Fibroblast of lung (primary cell): ENCODE measurements around the gene NHLH2. TPM values are rescaled to one million over a fixed set of nuclear protein-coding genes. Genes with fewer than 3 reads are reported as not detected.

ENCODE experiments used
- DNase-seq, 2 donors: peaks; one replicate each; pipeline versions ENCODE4 v3.0.0 to v3.0.0-alpha.2; 2010; ENCODE audit warnings: low read depth in 2 of 2
- H2AFZ ChIP-seq: 2 replicates; pipeline ENCODE4 v1.5.1; 2012; ENCODE audit warnings: low read length, control low read depth, inconsistent platforms
- H3K27ac ChIP-seq: 2 replicates; pipeline ENCODE4 v1.5.1; 2011; ENCODE audit warnings: low read length, control low read depth; ENCODE audit not compliant: insufficient read depth
- H3K27me3 ChIP-seq: 2 replicates; pipeline ENCODE4 v1.5.1; 2011; ENCODE audit warnings: mild to moderate bottlenecking, low read length; ENCODE audit not compliant: control insufficient read depth, insufficient read depth
- H3K36me3 ChIP-seq: 2 replicates; pipeline ENCODE4 v1.5.1; 2011; ENCODE audit warnings: low read length; ENCODE audit not compliant: control insufficient read depth, insufficient read depth
- H3K4me1 ChIP-seq: 2 replicates; pipeline ENCODE4 v1.5.1; 2011; ENCODE audit warnings: low read length; ENCODE audit not compliant: control insufficient read depth, insufficient read depth; ENCODE audit errors: extremely low read depth
- H3K4me2 ChIP-seq: 2 replicates; pipeline ENCODE4 v1.5.1; 2011; ENCODE audit warnings: low read length, control low read depth; ENCODE audit not compliant: insufficient read depth; ENCODE audit errors: extremely low read depth
- H3K4me3 ChIP-seq, 4 experiments: fragments of 200-600 bp in 1 of 4; sonication (generic) in 1 of 4; replicated peaks in 1 of 4; 2 replicates each; pipeline ENCODE4 v1.5.1; 2011 to 2016; ENCODE audit warnings: low read length in 4 of 4, low read depth in 3 of 4, mild to moderate bottlenecking in 3 of 4, control low read depth in 2 of 4, inconsistent platforms in 1 of 4, mixed read lengths in 1 of 4; ENCODE audit not compliant: insufficient read depth in 1 of 4; ENCODE audit errors: control extremely low read depth in 1 of 4
- H3K79me2 ChIP-seq: 2 replicates; pipeline ENCODE4 v1.5.1; 2012; ENCODE audit warnings: mild to moderate bottlenecking, low read length, inconsistent platforms; ENCODE audit not compliant: control insufficient read depth, insufficient read depth
- H3K9ac ChIP-seq: 2 replicates; pipeline ENCODE4 v1.5.1; 2011; ENCODE audit warnings: mild to moderate bottlenecking, low read length, control low read depth; ENCODE audit not compliant: insufficient read depth
- H3K9me3 ChIP-seq: 2 replicates; pipeline ENCODE4 v1.5.1; 2012; ENCODE audit warnings: low read depth, low read length; ENCODE audit not compliant: control insufficient read depth, insufficient read depth
- H4K20me1 ChIP-seq: 2 replicates; pipeline ENCODE4 v1.5.1; 2011; ENCODE audit warnings: low read length; ENCODE audit not compliant: control insufficient read depth, insufficient read depth; ENCODE audit errors: extremely low read depth
- EZH2 ChIP-seq: IDR thresholded peaks from 2 replicates; pipeline ENCODE4 v1.5.1; 2012; ENCODE audit warnings: low read length, control low read depth, mild to moderate bottlenecking; ENCODE audit errors: missing control alignments
- polyA plus RNA-seq, 2 donors: library from polyadenylated mRNA; depleted of rRNA in 1 of 2; stranded (reverse) in 1 of 2; unstranded in 1 of 2; fragments of >200 nt; gene quantifications; 2 replicates each; pipeline ENCODE4 v1.2.1, GENCODE V29; 2011 to 2012; ENCODE audit warnings: missing spikeins in 1 of 2
- total RNA-seq: library from RNA; depleted of rRNA; stranded (reverse); fragments of >200 nt; gene quantifications from 2 replicates; pipeline ENCODE4 v1.2.1, GENCODE V29; 2014
- TF ChIP-seq, protein P1 (sequence below), 2 donors: IDR thresholded peaks in 1 of 2; conservative IDR thresholded peaks in 1 of 2; 1 replicate in 1 of 2; 2 replicates in 1 of 2; pipeline ENCODE4 v1.5.1; 2011 to 2012; ENCODE audit warnings: low read length in 2 of 2, control low read depth in 1 of 2, inconsistent platforms in 1 of 2, low read depth in 1 of 2, mild to moderate bottlenecking in 1 of 2

The NHLH2 gene
- total and polyA plus RNA-seq, 2 donors (not counting 1 experiment from before 2014, with no cell fraction given): not detected

DNA sequence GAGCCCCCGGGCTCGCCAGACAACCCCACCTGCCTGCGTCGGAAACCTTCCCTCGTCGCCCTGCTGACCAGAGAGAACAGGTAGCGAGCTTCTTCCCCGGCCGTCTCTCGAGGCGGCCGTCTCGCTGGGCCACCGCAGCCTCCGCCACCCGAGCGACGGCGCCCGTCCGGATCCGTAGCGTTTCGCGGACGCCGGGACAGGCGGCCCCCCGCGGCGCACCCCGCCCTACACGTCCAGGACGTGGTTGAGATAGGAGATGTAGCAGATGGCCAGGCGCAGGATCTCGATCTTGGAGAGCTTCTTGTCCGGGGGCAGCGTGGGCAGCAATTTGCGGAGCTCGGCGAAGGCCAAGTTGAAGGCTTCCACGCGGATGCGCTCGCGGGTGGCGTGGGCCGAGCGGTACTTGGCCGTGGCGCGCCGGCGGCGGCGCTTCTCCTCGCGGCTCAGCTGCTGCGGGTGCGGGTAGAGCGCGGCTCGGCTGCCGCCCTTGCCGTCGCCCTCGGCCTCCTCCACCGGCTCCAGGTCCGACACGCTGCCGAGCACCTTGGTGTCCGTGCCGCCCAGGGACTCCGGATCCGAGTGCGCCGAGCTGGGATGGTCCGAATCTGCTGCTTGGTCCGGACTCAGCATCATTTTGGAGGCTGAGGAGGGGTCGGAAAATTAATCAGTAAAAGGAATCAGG lies 3.0 kb downstream of the NHLH2 start:
- no peak for DNase-seq
- Histone ChIP-seq H3K27me3 (peaks cover 49% of the 10 kb centered on the region), H2AFZ (no peak overlapping the region)

DNA sequence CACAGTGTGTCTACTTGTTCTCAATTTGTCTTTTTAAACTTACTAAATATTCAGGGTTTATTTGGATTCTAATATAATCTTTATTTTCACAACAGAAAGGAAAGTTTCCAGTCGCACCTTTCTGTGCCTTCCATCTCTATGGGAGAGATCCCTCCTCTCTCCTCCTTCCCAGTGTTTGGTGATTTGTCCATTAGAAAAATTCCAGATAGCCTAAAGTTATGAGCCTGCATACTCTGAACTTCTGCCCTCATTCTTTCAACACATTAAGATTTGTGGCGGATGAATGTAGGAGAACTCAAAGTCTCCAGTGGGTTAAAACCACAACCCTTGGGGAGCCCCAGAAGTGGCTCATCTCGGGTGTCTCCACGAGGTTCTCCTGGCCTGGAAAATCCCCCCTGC lies 3.6 kb downstream of the NHLH2 start:
- TF ChIP-seq, protein P1, sequence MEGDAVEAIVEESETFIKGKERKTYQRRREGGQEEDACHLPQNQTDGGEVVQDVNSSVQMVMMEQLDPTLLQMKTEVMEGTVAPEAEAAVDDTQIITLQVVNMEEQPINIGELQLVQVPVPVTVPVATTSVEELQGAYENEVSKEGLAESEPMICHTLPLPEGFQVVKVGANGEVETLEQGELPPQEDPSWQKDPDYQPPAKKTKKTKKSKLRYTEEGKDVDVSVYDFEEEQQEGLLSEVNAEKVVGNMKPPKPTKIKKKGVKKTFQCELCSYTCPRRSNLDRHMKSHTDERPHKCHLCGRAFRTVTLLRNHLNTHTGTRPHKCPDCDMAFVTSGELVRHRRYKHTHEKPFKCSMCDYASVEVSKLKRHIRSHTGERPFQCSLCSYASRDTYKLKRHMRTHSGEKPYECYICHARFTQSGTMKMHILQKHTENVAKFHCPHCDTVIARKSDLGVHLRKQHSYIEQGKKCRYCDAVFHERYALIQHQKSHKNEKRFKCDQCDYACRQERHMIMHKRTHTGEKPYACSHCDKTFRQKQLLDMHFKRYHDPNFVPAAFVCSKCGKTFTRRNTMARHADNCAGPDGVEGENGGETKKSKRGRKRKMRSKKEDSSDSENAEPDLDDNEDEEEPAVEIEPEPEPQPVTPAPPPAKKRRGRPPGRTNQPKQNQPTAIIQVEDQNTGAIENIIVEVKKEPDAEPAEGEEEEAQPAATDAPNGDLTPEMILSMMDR (conservative IDR thresholded peaks at IDR 0.05 in 1 of 2, IDR thresholded peaks at IDR 0.05 in 1 of 2; ENCODE audit: low read depth in 1 of 2, low read length in 2 of 2): no peak
- TF ChIP-seq EZH2: no peak
- H2AFZ ChIP-seq: no peak overlapping the region
- H3K27ac ChIP-seq: no peak overlapping the region
- H3K9me3 ChIP-seq: no peaks in the 10 kb centered on the region
- H4K20me1 ChIP-seq: no peaks in the 10 kb centered on the region
- peaks cover 44% of the 10 kb centered on the region for H3K27me3 ChIP-seq
- DNase-seq: no peak
- H3K4me3 ChIP-seq: no peak overlapping the region
- no peak overlapping the region for H3K9ac ChIP-seq
- H3K4me2 ChIP-seq: no peak overlapping the region
- peaks cover 4% of the 10 kb centered on the region for H3K4me1 ChIP-seq
- no peaks in the 10 kb centered on the region for H3K36me3 ChIP-seq
- H3K79me2 ChIP-seq: no peaks in the 10 kb centered on the region

More for the DNA sequence above, 3.0 kb downstream of the NHLH2 start:
- H3K36me3 ChIP-seq: no peaks in the 10 kb centered on the region
- TF ChIP-seq, protein P1 (conservative IDR thresholded peaks at IDR 0.05 in 1 of 2, IDR thresholded peaks at IDR 0.05 in 1 of 2; ENCODE audit: low read depth in 1 of 2, low read length in 2 of 2): no peak
- peak; percentile 97 for TF ChIP-seq EZH2
- no peak overlapping the region for H3K4me2 ChIP-seq
- no peaks in the 10 kb centered on the region for H3K79me2 ChIP-seq
- H3K4me3 ChIP-seq: no peak overlapping the region
- peaks cover 4% of the 10 kb centered on the region for H3K4me1 ChIP-seq
- no peaks in the 10 kb centered on the region for H4K20me1 ChIP-seq
- H3K27ac ChIP-seq: no peak overlapping the region
- no peak overlapping the region for H3K9ac ChIP-seq
- H3K9me3 ChIP-seq: no peaks in the 10 kb centered on the region

DNA sequence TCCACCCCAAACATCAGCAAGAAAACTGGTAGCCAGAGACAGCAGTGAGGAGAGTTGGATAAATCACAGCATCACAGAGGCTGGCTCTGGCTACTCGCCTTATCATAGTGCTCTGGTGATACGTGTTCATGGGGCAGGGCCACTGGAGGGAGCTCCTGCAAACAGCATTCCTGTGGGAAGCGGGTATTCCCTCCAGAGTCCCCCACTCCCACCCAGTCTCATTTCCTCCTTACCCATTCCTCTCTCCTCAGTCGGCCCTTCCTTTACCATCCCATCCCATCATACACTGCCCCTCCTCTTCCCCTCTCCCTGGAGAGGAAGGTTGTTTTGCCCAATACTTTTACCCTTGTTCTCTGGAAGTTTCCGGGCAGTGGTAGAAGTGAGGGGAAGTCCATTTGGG lies 7.1 kb downstream of the NHLH2 start:
- Histone ChIP-seq H3K4me3 (no peak overlapping the region), H3K4me1 (peaks cover 3% of the 10 kb centered on the region), H3K4me2 (no peak overlapping the region), H3K27ac (no peak overlapping the region), H3K36me3 (no peaks in the 10 kb centered on the region), H2AFZ (no peak overlapping the region), H3K79me2 (no peaks in the 10 kb centered on the region), H3K9ac (no peak overlapping the region), H3K27me3 (peaks cover 23% of the 10 kb centered on the region), H4K20me1 (no peaks in the 10 kb centered on the region), H3K9me3 (no peaks in the 10 kb centered on the region)
- DNase-seq: no peak
- TF ChIP-seq EZH2: no peak
- TF ChIP-seq, protein P1 (conservative IDR thresholded peaks at IDR 0.05 in 1 of 2, IDR thresholded peaks at IDR 0.05 in 1 of 2; ENCODE audit: low read depth in 1 of 2, low read length in 2 of 2): no peak
